ENCODE results near the gene KRIT1. TPM values are rescaled to one million over a fixed set of nuclear protein-coding genes. Genes with fewer than 3 reads are reported as not detected.

The KRIT1 gene
- total and polyA plus RNA-seq, 2 of the 13 experiments (the other 11 are each of a cell fraction or from before 2014, with no cell fraction given), result 29.4 to 37.7 TPM

DNA sequence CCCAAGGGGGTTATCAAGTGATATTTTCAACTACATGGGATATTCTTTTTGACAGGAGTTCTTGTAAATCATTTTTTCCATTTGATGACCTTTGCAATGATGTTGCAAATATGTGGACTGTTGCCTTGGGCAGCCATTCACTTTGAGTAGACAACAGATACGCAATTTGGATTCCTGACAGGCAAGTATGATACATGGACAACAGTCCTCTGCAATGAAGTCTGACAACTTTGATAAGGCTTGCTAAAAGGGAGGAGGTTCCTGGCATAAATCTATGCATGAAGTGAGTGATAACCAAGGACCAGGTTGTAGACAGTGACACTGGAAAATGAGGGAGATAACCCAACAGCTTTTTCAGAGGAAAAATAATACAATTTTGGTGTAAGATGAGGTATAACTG lies 84.4 kb downstream of the KRIT1 start (continued):
- TF ChIP-seq, protein P1, sequence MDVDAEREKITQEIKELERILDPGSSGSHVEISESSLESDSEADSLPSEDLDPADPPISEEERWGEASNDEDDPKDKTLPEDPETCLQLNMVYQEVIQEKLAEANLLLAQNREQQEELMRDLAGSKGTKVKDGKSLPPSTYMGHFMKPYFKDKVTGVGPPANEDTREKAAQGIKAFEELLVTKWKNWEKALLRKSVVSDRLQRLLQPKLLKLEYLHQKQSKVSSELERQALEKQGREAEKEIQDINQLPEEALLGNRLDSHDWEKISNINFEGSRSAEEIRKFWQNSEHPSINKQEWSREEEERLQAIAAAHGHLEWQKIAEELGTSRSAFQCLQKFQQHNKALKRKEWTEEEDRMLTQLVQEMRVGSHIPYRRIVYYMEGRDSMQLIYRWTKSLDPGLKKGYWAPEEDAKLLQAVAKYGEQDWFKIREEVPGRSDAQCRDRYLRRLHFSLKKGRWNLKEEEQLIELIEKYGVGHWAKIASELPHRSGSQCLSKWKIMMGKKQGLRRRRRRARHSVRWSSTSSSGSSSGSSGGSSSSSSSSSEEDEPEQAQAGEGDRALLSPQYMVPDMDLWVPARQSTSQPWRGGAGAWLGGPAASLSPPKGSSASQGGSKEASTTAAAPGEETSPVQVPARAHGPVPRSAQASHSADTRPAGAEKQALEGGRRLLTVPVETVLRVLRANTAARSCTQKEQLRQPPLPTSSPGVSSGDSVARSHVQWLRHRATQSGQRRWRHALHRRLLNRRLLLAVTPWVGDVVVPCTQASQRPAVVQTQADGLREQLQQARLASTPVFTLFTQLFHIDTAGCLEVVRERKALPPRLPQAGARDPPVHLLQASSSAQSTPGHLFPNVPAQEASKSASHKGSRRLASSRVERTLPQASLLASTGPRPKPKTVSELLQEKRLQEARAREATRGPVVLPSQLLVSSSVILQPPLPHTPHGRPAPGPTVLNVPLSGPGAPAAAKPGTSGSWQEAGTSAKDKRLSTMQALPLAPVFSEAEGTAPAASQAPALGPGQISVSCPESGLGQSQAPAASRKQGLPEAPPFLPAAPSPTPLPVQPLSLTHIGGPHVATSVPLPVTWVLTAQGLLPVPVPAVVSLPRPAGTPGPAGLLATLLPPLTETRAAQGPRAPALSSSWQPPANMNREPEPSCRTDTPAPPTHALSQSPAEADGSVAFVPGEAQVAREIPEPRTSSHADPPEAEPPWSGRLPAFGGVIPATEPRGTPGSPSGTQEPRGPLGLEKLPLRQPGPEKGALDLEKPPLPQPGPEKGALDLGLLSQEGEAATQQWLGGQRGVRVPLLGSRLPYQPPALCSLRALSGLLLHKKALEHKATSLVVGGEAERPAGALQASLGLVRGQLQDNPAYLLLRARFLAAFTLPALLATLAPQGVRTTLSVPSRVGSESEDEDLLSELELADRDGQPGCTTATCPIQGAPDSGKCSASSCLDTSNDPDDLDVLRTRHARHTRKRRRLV (CRISPR knock-in tag; IDR thresholded peaks at IDR 0.05), result no peak
- TF ChIP-seq, protein P2, sequence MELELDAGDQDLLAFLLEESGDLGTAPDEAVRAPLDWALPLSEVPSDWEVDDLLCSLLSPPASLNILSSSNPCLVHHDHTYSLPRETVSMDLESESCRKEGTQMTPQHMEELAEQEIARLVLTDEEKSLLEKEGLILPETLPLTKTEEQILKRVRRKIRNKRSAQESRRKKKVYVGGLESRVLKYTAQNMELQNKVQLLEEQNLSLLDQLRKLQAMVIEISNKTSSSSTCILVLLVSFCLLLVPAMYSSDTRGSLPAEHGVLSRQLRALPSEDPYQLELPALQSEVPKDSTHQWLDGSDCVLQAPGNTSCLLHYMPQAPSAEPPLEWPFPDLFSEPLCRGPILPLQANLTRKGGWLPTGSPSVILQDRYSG (CRISPR knock-in tag; IDR thresholded peaks at IDR 0.05), result no peak
- TF ChIP-seq PHF8 (CRISPR knock-in tag; IDR thresholded peaks at IDR 0.05) (no peak), ARNT2 (CRISPR knock-in tag; IDR thresholded peaks at IDR 0.05; ENCODE audit: low read depth) (no peak), SP5 (CRISPR knock-in tag; IDR thresholded peaks at IDR 0.05; ENCODE audit: borderline replicate concordance, low read depth) (no peak), CBX5 (CRISPR knock-in tag; IDR thresholded peaks at IDR 0.05; ENCODE audit: borderline replicate concordance) (no peak), RCOR2 (CRISPR knock-in tag; IDR thresholded peaks at IDR 0.05) (no peak), ZNF768 (CRISPR knock-in tag; IDR thresholded peaks at IDR 0.05) (no peak), ZNF264 (CRISPR knock-in tag; IDR thresholded peaks at IDR 0.05) (no peak), ETV6 (CRISPR knock-in tag; conservative IDR thresholded peaks at IDR 0.05) (no peak), ZNF777 (CRISPR knock-in tag; IDR thresholded peaks at IDR 0.05) (no peak)
